Omental fat pad (tissue), 4 donors: ENCODE measurements around the gene PNMT. TPM values are rescaled to one million over a fixed set of nuclear protein-coding genes. Genes with fewer than 3 reads are reported as not detected.

Experiments used
- ATAC-seq: fragments of 150-250 bp; one replicate; pipeline ENCODE4 v1.9.1; 2016; ENCODE audit warnings: mild to moderate bottlenecking, moderate library complexity; ENCODE audit not compliant: low FRiP score
- DNase-seq: peaks from one replicate; pipeline ENCODE4 v3.0.0-alpha.2; 2019; ENCODE audit warnings: low spot score
- total RNA-seq, 4 donors: library from RNA; depleted of rRNA; stranded (reverse); fragments of >200 nt; gene quantifications; one replicate each; pipeline ENCODE4 v1.1.0, GENCODE V29; 2016
- TF ChIP-seq, protein P1 (sequence below), 3 donors: fragments of 450-650 bp; IDR thresholded peaks; one replicate each; pipeline ENCODE4 v1.5.1; 2016 to 2017; ENCODE audit warnings: antibody characterized with exemption in 3 of 3, mild to moderate bottlenecking in 3 of 3, moderate library complexity in 2 of 3

Gene PNMT
- total RNA-seq, 4 donors from 2014 or later = 0.44 to 16.7 (median 1.9) TPM

DNA sequence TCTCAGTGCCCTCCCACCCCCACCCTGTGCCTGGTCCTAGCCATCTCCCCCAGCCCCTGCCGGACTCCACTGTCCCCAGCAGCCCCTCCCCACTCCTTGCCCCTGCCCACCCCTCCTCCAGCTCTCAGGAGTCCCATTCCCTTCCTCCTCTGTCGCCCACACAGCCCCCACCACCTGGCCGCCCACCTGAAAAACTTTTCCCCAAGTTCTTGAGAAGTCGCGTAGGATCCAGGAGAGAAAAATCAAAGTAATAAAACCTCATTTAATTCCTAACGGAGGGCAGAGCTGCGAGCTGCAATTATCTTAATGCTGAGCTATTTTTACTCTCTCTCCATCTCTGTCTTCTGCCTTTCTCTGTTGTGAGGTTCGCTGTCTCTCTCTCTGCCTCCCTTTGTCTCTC, 43.9 kb upstream of the PNMT start:
- ATAC-seq = no peak
- TF ChIP-seq, protein P1, sequence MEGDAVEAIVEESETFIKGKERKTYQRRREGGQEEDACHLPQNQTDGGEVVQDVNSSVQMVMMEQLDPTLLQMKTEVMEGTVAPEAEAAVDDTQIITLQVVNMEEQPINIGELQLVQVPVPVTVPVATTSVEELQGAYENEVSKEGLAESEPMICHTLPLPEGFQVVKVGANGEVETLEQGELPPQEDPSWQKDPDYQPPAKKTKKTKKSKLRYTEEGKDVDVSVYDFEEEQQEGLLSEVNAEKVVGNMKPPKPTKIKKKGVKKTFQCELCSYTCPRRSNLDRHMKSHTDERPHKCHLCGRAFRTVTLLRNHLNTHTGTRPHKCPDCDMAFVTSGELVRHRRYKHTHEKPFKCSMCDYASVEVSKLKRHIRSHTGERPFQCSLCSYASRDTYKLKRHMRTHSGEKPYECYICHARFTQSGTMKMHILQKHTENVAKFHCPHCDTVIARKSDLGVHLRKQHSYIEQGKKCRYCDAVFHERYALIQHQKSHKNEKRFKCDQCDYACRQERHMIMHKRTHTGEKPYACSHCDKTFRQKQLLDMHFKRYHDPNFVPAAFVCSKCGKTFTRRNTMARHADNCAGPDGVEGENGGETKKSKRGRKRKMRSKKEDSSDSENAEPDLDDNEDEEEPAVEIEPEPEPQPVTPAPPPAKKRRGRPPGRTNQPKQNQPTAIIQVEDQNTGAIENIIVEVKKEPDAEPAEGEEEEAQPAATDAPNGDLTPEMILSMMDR (IDR thresholded peaks at IDR 0.05) = no peak

DNA sequence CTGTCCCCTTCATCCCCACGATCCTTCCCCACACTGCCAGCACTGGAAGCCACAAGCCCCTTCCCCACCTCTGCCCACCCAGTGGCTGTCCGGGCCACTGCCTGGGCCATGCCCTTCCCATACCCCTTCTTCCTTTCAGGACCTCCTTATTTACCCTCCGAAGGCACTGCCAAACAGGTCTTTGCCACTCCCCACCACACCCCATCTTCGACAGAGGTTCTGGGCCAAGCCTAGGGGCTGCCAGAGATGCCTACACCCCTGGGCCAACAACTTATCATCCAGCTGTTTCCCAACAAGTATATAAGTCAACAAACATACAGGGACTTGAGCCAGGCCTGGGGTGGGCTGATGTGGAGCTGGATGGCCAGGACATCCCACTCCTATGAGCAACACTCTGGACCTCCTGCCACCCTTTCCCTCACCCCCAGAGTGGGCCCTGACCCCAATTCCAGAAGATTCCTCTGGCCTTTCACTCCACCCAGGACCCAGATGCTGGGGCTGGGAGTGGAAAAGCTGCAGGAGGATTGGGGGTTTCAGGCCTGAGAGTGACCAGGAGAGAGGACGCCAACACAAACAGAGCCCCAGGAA, 43.0 kb upstream of the PNMT start:
- ATAC-seq (no peak), DNase-seq (no peak)
- TF ChIP-seq, protein P1 (IDR thresholded peaks at IDR 0.05) = no peak

More for the DNA sequence above, 43.9 kb upstream of the PNMT start:
- no peak for DNase-seq

DNA sequence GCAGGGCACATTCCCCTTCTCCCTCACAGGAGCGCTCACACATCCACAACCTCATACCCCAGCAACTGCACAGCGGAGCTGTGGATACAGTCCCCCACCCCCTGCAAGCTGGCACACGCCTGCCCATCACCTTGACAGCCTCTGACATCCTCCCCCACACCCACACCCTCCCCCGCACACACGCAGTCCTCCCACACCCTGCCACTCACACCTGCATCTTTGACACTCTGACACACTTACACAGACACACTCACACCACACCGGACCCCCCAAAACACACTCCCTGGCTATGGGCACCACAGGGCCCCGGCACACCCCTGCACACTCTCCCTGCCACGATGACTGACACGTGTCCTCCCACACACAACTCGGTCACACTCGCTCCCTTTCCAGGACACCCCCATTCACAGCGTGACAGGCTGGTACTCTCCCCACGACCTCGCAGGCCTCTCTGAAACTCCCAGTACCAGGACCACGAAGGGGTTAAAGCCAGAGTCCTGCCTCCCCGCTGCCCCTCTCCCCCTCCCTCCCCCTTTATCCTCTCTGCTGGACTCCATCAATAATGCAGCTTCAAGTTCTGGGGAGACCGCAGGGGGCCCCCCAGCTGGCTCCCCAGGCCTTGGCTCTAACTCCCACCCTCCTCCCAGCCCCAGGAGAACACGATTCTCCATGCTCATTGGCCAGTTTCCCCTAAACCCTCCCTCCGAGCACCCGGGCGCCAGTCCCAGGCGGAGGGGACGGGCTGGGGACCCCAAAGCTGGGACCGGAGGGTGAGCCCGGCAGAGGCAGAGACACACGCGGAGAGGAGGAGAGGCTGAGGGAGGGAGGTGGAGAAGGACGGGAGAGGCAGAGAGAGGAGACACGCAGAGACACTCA, 41.8 kb upstream of the PNMT start, which contains the start of gene PPP1R1B:
TSS of gene PPP1R1B (plus strand) at position 782 of the 876 bp plus-strand sequence. CDS start 441 bp downstream, outside the sequence.
- DNase-seq (no peak), ATAC-seq (no peak)
- TF ChIP-seq, protein P1 (IDR thresholded peaks at IDR 0.05) = no peak

DNA sequence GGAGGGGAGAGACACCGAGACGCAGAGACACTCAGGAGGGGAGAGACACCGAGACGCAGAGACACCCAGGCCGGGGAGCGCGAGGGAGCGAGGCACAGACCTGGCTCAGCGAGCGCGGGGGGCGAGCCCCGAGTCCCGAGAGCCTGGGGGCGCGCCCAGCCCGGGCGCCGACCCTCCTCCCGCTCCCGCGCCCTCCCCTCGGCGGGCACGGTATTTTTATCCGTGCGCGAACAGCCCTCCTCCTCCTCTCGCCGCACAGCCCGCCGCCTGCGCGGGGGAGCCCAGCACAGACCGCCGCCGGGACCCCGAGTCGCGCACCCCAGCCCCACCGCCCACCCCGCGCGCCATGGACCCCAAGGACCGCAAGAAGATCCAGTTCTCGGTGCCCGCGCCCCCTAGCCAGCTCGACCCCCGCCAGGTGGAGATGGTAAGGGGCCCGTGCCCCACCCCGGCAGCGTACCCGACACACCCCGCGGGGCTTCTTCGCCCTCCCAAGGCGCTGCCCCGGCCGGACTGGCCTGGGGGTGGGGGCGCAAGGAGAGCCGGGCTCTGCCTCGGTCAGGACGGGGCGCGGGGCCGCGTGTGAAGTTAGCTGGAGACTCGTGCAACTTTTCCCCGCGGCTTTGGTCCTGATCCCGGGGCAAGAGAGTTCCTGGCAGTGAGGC, 41.1 kb upstream of the PNMT start:
- TF ChIP-seq, protein P1 (IDR thresholded peaks at IDR 0.05) = no peak
- DNase-seq = no peak
- no peak for ATAC-seq

DNA sequence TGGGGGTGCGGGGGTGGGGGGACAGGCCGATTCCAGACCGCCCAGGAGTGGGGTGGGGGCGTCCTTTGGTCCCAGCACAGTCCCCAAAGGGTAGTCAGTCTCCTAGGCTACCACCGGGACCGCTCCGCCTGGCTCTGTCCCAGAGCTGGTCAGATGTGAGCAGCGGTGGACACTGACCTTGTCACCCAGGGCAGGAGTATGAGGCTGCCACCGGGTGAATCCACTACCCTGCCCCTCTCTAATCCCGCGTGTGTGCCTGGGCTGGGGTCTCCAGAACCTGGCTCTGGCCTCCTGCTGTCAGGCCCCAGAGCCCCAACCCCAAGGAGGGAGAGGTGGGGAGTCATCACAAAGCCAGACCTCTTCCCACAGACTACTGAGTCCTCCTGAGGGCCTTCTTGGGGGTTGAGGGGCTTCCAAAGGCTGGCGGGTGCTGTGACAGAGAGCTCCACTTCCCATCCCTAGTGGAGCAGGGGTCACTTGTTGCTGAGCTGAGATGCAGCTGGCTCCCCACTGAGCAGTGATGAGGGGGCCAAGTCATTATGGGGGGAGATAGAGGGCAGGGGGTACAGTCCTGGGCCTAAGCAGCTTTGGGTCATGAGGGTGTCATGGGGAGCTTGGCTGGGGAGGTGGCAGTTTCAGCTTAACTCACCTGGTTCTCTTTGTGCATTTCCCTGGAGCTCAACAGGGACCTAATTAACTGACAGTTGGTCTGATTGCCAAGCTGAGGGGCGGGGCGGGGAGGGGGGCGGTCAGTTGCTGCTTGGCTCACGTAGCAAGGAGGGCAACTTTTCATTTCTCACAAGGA, 40.3 kb upstream of the PNMT start:
- DNase-seq (no peak), ATAC-seq (no peak)
- TF ChIP-seq, protein P1 (IDR thresholded peaks at IDR 0.05) = no peak

DNA sequence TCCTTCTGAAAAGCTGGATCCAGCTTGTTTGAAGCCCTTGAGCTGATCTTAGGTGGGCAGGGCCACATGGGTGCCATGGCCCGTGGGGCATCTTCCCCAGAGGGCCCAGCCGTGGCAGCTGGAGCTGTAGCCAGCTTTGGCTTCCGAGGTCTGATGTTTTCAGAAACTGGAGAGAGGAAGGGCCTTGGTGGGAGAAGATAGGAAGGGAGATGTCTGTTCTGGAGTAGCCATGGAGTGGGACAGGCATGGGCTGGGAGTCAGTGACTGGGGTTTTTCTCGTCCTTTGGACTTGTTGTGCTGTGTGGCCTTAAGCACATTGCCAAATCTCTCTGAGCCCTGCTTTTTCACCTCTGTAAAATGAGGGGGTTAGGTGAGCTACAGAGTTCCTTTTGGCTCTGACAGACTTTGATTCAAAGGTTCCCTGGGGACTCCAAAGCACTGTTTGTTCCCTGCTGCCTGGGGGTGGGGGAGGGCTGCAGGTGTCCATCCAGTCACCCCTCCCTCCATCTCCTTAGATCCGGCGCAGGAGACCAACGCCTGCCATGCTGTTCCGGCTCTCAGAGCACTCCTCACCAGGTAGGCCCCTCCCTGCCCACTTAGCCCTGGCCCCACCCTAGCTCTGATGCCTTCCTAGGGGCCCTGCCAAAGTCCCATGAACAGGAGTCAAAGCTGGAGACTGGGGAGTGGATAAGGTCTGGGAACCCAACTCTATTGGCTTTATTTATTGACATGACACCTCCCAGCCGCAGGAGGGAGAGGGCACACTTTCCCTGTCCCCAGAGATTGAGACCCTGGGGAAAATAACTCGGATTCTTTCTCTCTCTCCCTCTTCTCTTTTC, 39.4 kb upstream of the PNMT start:
- TF ChIP-seq, protein P1 (IDR thresholded peaks at IDR 0.05) = no peak
- DNase-seq = no peak
- no peak for ATAC-seq
